ENCODE results near the gene AQP2.

The AQP2 gene

GRCh38 chr12:49937639-49938300 lies 12.8 kb upstream of the AQP2 start:
- no peak overlapping the region for H3K4me3 ChIP-seq (ENCODE audit: control insufficient read depth, low read depth, low read length)
- TF ChIP-seq, protein P1, sequence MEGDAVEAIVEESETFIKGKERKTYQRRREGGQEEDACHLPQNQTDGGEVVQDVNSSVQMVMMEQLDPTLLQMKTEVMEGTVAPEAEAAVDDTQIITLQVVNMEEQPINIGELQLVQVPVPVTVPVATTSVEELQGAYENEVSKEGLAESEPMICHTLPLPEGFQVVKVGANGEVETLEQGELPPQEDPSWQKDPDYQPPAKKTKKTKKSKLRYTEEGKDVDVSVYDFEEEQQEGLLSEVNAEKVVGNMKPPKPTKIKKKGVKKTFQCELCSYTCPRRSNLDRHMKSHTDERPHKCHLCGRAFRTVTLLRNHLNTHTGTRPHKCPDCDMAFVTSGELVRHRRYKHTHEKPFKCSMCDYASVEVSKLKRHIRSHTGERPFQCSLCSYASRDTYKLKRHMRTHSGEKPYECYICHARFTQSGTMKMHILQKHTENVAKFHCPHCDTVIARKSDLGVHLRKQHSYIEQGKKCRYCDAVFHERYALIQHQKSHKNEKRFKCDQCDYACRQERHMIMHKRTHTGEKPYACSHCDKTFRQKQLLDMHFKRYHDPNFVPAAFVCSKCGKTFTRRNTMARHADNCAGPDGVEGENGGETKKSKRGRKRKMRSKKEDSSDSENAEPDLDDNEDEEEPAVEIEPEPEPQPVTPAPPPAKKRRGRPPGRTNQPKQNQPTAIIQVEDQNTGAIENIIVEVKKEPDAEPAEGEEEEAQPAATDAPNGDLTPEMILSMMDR (IDR thresholded peaks at IDR 0.05; ENCODE audit: control insufficient read depth, insufficient read depth, low read depth, low read length, missing control alignments): no peak
- DNase-seq (ENCODE audit: low read depth): no peak

- DNase-seq (ENCODE audit: low read depth): no peak
- TF ChIP-seq, protein P1 (IDR thresholded peaks at IDR 0.05; ENCODE audit: control insufficient read depth, insufficient read depth, low read depth, low read length, missing control alignments): no peak
- no peak overlapping the region for H3K4me3 ChIP-seq (ENCODE audit: control insufficient read depth, low read depth, low read length)
These were observed 11.2 kb upstream of the AQP2 start for GRCh38 chr12:49939307-49939706.

GRCh38 chr12:49939707-49940106 lies 10.8 kb upstream of the AQP2 start:
- no peak overlapping the region for H3K4me3 ChIP-seq (ENCODE audit: control insufficient read depth, low read depth, low read length)
- no peak for DNase-seq (ENCODE audit: low read depth)
- TF ChIP-seq, protein P1 (IDR thresholded peaks at IDR 0.05; ENCODE audit: control insufficient read depth, insufficient read depth, low read depth, low read length, missing control alignments): no peak

- TF ChIP-seq, protein P1 (IDR thresholded peaks at IDR 0.05; ENCODE audit: control insufficient read depth, insufficient read depth, low read depth, low read length, missing control alignments): no peak
- no peak overlapping the region for H3K4me3 ChIP-seq (ENCODE audit: control insufficient read depth, low read depth, low read length)
- no peak for DNase-seq (ENCODE audit: low read depth)
These were observed 8.7 kb upstream of the AQP2 start for GRCh38 chr12:49941556-49942511.

- DNase-seq (ENCODE audit: low read depth): no peak
- TF ChIP-seq, protein P1 (IDR thresholded peaks at IDR 0.05; ENCODE audit: control insufficient read depth, insufficient read depth, low read depth, low read length, missing control alignments): no peak
- H3K4me3 ChIP-seq (ENCODE audit: control insufficient read depth, low read depth, low read length): no peak overlapping the region
These were observed 8.0 kb upstream of the AQP2 start for GRCh38 chr12:49942512-49942893.

DNA sequence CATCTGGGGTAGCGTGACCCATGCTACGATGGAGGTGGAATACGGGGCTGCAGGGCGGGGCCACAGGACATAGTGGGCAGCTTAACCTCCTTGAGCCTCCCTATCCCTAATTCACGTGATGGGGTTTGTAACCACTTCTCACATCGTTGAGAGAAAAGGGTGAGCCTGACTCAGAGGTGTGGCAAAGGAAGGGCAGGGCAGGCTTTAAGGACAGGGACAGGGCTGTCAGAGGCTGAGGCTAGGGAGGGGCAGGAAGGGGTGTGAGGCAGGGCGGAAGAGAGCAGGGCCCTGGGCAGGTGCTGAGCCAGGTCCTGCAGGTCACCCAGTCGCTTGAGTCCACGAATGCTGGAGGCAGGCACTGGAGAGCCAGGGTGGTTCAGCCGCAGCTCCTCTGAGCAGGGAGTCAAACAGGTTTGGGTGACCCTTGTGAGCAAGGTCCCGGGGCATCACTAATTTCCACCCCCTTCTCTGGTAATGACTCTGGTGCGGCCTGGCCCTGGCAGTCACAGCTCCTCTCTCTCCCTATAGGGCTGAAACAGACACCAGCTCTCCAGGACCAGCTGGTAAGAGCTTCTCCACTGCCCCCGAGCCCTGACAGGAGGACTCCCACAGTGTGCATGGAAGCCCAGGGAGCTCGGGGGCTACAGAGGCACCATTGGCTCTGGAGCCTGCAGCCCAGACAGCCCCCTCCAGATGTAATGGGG lies 7.5 kb upstream of the AQP2 start:
- no peak for DNase-seq (ENCODE audit: low read depth)
- TF ChIP-seq, protein P1 (IDR thresholded peaks at IDR 0.05; ENCODE audit: control insufficient read depth, insufficient read depth, low read depth, low read length, missing control alignments): no peak
- no peak overlapping the region for H3K4me3 ChIP-seq (ENCODE audit: control insufficient read depth, low read depth, low read length)
